Heart left ventricle (tissue), 16 donors: ENCODE measurements around the gene VASN. TPM values are rescaled to one million over a fixed set of nuclear protein-coding genes. Genes with fewer than 3 reads are reported as not detected.

Experiments
- ATAC-seq, 4 donors: fragments of 200-7000 bp; cut with Tn5 transposase; one replicate each; pipeline ENCODE4 v1.9.1; 2020 to 2022; ENCODE audit warnings: moderate library complexity in 4 of 4, mild to moderate bottlenecking in 3 of 4, moderate number of reproducible peaks in 1 of 4
- DNase-seq, 5 donors: peaks; one replicate each; pipeline ENCODE4 v3.0.0-alpha.2; 2020
- H3K27ac ChIP-seq, 12 donors: fragments of 200-600 bp; sonication (generic) in 4 of 12; one replicate each; pipeline versions ENCODE4 v1.5.0 to v1.8.0; 2016 to 2022; ENCODE audit warnings: mild to moderate bottlenecking in 2 of 12
- H3K27me3 ChIP-seq, 9 donors: fragments of 200-600 bp; sonication (generic) in 2 of 9; one replicate each; pipeline versions ENCODE4 v1.5.1 to v1.8.0; 2016 to 2022; ENCODE audit warnings: mild to moderate bottlenecking in 3 of 9
- H3K36me3 ChIP-seq, 9 donors: fragments of 200-600 bp; sonication (generic) in 2 of 9; one replicate each; pipeline versions ENCODE4 v1.5.0 to v1.8.0; 2018 to 2022; ENCODE audit warnings: mild to moderate bottlenecking in 2 of 9
- H3K4me1 ChIP-seq, 12 donors: fragments of 200-600 bp; sonication (generic) in 4 of 12; one replicate each; pipeline versions ENCODE4 v1.5.0 to v1.8.0; 2016 to 2022; ENCODE audit warnings: mild to moderate bottlenecking in 3 of 12
- H3K4me3 ChIP-seq, 12 donors: fragments of 200-600 bp; sonication (generic) in 4 of 12; one replicate each; pipeline versions ENCODE4 v1.5.0 to v1.8.0; 2017 to 2022; ENCODE audit warnings: mild to moderate bottlenecking in 9 of 12, moderate library complexity in 4 of 12
- H3K9me3 ChIP-seq, 12 donors: fragments of 200-600 bp; sonication (generic) in 4 of 12; one replicate each; pipeline versions ENCODE4 v1.5.0 to v1.8.0; 2016 to 2022; ENCODE audit warnings: mild to moderate bottlenecking in 1 of 12
- CTCF ChIP-seq, 12 donors: fragments of 200-600 bp; sonication (generic) in 4 of 12; IDR thresholded peaks; one replicate each; pipeline versions ENCODE4 v1.5.0 to v1.8.0; 2018 to 2022; ENCODE audit warnings: antibody characterized with exemption in 12 of 12, mild to moderate bottlenecking in 5 of 12
- POLR2A ChIP-seq, 2 donors: fragments of 450-650 bp; IDR thresholded peaks; one replicate each; pipeline ENCODE4 v1.6.1; 2017; ENCODE audit warnings: antibody characterized with exemption in 2 of 2, mild to moderate bottlenecking in 2 of 2, moderate library complexity in 2 of 2
- WGBS, 4 donors: extraction: QIAGEN DNeasy Blood & Tissue Kit in 2 of 4; methylation state at CpG; one replicate each; pipeline versions ENCODE4 v1.1.5 to v1.1.7; 2013 to 2018; 5-methylcytosine and 5-hydroxymethylcytosine counted together
- intact Hi-C, 10 donors: fragments of 100-400 bp; cut with DNase I; formaldehyde crosslinking; loops; one replicate each; pipeline versions ENCODE4 v1.11.1 to v1.14.2; 2022
- polyA plus RNA-seq, 2 donors: library from polyadenylated mRNA; stranded (reverse); fragments of 200-250 nt; gene quantifications; one replicate each; pipeline ENCODE4 v1.2.3, GENCODE V29; 2013
- total RNA-seq, 9 donors: library from RNA; depleted of rRNA in 2 of 9; stranded (reverse); fragments of >200 nt in 2 of 9; fragmentation: NEBNext Ultra II Directional in 3 of 9; extraction: Animal tissue kit (Norgen Biotek cat#: 25700) in 3 of 9; gene quantifications; one replicate each; pipeline versions ENCODE4 v1.1.0 to v1.2.4, GENCODE V29; 2016 to 2023
- donor health status: ischemic (EF 13 %, LVEDD 7.1; RV severe dilation, severe dysfunction).
- donor health status: healthy with polysubstance abuse.
- donor health status: DM: no; HTN: yes; CAD: no.
- donor health status: DM: no; HTN: no; CAD: no.
- donor health status: ischemic (EF 25% LVEDD 6.9; RV normal size, moderate dysfunction).
- donor health status: ischemic (EF 25% LVEDD 5.7; RV mildly dilated, moderate dysfunction).
- donor health status: healthy.
- donor health status: DM: yes; HTN: yes; CAD: no.
- donor health status: ischemic (EF 35%, LVEDD 5.7; RV mildly dilated, moderate dysfunction).
- donor health status: nonischemic (EF 11% LVEDD 7.7; RV severe dilation, severe dysfunction).
- donor health status: DM: yes; HTN: yes; CAD: no.
- donor health status: PGD.
- donor health status: ischemic (EF 29% LVEDD 5.4; RV normal size, mild dysfunction).
- donor health status: nonischemic (EF 23%, LVEDD 6.1; RV moderate dilation, normal function).

Gene VASN
- total and polyA plus RNA-seq, 11 donors = 3.8 to 20.0 (median 6.2) TPM

- TF ChIP-seq CTCF (IDR thresholded peaks at IDR 0.05) = peak in 1 of 12 donors; percentile 27
- TF ChIP-seq POLR2A (IDR thresholded peaks at IDR 0.05) = no peak
- Histone ChIP-seq H3K4me1 (peaks cover 0 to 67% (median 31%) of the 10 kb centered on the region in 12 donors), H3K9me3 (no peaks in the 10 kb centered on the region), H3K27ac (peak overlapping the region in 7 of 12 donors; percentile 60 to 91 (median 79)), H3K4me3 (no peak overlapping the region), H3K27me3 (no peaks in the 10 kb centered on the region), H3K36me3 (peaks cover 0 to 95% (median 10%) of the 10 kb centered on the region in 9 donors)
- ATAC-seq (no peak), DNase-seq (no peak)
- 88 to 90% (median 89%) methylated on average over 16 to 18 of the region's 18 CpGs for WGBS, 4 donors
- intact Hi-C loops = no loop called here
These were observed 18.9 kb downstream of the VASN start for GRCh38 chr16:4390266-4391260.

GRCh38 chr16:4391631-4392381, 20.2 kb downstream of the VASN start:
- Histone ChIP-seq H3K36me3 (peaks cover 0 to 95% (median 10%) of the 10 kb centered on the region in 9 donors), H3K27me3 (no peaks in the 10 kb centered on the region), H3K27ac (peak overlapping the region in 5 of 12 donors; percentile 51 to 63 (median 56)), H3K9me3 (no peaks in the 10 kb centered on the region), H3K4me1 (peaks cover 0 to 56% (median 29%) of the 10 kb centered on the region in 12 donors), H3K4me3 (no peak overlapping the region)
- no peak for TF ChIP-seq CTCF (IDR thresholded peaks at IDR 0.05)
- TF ChIP-seq POLR2A (IDR thresholded peaks at IDR 0.05) = no peak
- intact Hi-C loops = no loop called here
- 89 to 92% (median 89%) methylated on average over 14 to 22 of the region's 22 CpGs for WGBS, 4 donors
- peak in 1 of 5 donors; percentile 42 for DNase-seq
- no peak for ATAC-seq

GRCh38 chr16:4392382-4393239, 21.0 kb downstream of the VASN start:
- Histone ChIP-seq H3K9me3 (no peaks in the 10 kb centered on the region), H3K27ac (peak overlapping the region in 9 of 12 donors; percentile 9 to 63 (median 51)), H3K27me3 (no peaks in the 10 kb centered on the region), H3K36me3 (peaks cover 0 to 95% (median 10%) of the 10 kb centered on the region in 9 donors), H3K4me3 (no peak overlapping the region), H3K4me1 (peaks cover 0 to 49% (median 26%) of the 10 kb centered on the region in 12 donors)
- peak in 3 of 5 donors; percentile 31 to 70 (median 62) for DNase-seq
- peak in 3 of 4 donors; percentile 5 to 60 (median 27) for ATAC-seq
- intact Hi-C loops = no loop called here
- TF ChIP-seq POLR2A (IDR thresholded peaks at IDR 0.05) (no peak), CTCF (IDR thresholded peaks at IDR 0.05) (no peak)
- WGBS, 4 donors = 51 to 64% (median 57%) methylated on average over 9 to 27 of the region's 27 CpGs
